ENCODE measurements around the gene RTKN.

DNA sequence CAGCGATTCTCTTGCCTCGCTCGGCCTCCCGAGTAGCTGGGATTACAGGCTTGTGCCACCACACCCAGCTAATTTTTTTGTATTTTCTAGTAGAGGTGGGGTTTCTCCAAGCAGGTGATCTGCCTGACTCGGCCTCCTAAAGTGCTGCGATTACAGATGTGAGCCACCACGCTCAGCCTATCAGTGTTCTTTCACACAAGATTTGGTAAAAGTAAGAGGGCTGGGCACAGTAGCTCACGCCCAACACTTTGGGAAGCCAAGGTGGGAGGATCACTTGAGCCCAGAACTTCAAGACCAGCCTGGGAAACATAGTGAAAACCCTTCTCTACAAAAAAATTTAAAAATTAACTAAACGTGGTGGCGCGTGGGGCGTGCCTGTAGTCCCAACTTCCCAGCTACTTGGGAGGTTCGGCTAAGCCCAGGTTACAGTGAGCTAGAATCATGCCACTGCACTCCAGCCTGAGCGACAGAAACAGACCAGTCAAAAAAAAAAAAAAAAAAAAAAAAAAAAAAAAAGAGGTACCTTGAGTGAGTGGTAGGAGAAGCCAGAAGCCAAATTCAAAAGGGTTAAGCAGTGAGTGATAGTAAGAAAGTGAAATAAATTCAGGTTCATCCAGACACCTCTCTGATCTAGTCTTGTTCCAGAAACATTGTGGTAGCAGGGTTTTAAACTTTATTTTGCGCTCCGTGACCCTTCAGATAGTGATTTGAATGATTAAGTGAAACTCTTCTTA is 29.8 kb upstream of the RTKN start:
- TF ChIP-seq, protein P1, sequence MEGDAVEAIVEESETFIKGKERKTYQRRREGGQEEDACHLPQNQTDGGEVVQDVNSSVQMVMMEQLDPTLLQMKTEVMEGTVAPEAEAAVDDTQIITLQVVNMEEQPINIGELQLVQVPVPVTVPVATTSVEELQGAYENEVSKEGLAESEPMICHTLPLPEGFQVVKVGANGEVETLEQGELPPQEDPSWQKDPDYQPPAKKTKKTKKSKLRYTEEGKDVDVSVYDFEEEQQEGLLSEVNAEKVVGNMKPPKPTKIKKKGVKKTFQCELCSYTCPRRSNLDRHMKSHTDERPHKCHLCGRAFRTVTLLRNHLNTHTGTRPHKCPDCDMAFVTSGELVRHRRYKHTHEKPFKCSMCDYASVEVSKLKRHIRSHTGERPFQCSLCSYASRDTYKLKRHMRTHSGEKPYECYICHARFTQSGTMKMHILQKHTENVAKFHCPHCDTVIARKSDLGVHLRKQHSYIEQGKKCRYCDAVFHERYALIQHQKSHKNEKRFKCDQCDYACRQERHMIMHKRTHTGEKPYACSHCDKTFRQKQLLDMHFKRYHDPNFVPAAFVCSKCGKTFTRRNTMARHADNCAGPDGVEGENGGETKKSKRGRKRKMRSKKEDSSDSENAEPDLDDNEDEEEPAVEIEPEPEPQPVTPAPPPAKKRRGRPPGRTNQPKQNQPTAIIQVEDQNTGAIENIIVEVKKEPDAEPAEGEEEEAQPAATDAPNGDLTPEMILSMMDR (IDR thresholded peaks at IDR 0.05; ENCODE audit: poor library complexity, severe bottlenecking): no peak
- TF ChIP-seq POLR2AphosphoS5 (IDR thresholded peaks at IDR 0.05) (no peak), EZH2 (IDR thresholded peaks at IDR 0.05; ENCODE audit: borderline replicate concordance, insufficient read depth, low read length, poor library complexity, severe bottlenecking) (no peak)
